Left hindlimb (tissue), 1 donor: ENCODE results near the gene DNAAF3.

Source experiments
- DNase-seq: peaks from one replicate; pipeline ENCODE4 v3.0.0-alpha.2; 2018

Gene DNAAF3

DNA sequence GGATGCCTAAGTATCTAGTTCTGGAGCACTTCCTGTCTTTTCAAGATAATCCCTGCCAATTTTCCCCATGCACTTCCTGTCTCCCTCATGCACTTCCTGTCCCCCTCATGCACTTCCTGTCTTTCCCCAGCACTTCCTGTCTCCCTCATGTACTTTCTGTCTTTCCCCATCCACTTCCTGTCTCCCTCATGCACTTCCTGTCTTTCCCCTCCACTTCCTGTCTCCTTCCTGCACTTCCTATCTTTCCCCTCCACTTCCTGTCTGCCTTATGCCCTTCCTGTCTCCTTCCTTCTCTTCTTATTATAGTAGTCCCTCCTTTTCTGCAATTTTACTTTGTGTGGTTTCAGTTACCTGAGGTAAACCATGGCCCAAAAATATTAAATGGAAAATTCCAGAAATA, 14.4 kb downstream of the DNAAF3 start:
- DNase-seq = no peak

DNA sequence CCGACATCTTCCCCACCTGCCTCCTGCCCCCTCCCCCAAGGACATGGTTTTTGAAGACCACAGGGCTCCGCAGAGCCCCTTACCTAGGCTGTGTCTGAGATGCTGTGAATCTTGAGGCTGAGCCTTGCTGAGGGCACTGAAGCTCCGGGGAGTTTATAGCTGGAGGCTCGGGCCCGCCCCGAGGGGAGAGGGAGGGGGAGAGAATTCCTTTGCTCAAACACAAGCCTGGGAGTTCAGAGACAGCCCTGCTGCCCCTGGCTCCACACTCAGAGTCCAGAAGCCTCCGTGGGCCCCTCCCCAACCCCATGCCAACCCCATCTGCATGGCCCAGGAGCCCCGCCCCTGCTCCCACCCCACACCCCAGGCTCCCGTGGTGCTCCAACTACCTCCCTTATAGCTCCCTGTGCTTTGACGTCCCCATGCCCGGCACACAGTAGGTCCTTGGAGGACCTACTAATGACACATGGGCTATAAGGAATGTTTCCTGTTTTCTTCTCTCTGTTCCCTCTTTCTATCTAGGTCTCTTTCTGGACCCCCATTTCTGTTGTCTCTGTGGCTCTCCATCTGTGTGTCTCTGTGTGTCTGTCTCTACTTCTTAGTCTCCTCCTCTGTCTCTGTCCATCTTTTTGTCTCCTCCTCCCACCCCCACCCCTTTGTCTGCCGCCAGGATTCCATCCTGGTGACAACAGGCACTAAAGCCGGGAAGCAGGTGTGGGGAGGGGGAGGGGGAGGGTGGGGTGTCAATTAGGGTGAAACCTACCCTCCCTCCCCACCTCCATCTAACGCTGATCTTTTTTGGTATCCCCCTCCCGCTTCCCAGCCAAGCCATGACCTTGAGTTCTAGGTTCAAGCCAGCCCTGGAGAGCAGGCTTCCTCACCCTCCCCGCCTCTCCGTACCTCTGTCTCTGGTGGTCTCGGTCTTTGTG, 17.1 kb downstream of the DNAAF3 start, which contains the start of gene TNNT1:
TNNT1 (minus strand) TSS at position 129 of the 926 bp plus-strand sequence. CDS start 2,049 bp downstream, outside the sequence.
- DNase-seq = no peak

DNA sequence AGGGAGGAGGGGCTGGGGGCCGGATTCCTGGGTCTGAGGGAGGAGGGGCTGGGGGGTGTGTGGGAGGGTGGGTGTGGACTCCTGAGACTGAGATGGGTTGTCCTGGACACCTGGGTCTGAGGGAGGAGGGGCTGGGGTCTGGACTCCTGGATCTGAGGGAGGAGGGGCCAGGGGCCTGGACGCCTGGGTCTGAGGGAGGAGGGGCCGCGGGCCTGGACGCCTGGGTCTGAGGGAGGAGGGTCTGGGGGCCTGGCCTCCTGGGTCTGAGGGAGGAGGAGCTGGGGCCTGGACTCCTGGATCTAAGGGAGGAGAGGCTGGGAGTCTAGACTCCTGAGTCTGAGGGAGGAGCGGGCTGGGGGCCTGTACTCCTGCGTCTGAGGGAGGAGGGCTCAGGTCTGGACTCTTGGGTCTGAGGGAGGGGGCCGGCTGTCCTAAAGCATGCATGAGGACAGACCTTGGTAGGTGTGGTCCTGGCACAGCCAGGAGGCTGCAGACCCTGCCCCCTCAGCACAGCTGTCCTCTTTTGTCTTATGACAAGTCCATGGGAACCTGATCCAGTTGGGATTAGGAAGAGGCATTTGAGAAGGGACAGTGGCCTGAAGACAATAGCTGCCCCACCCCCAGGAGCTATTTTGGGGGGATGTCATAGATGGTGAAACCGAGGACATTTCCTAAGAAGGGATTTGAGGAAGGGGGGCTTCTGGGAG, 18.7 kb downstream of the DNAAF3 start:
- DNase-seq = peak; percentile 61

DNA sequence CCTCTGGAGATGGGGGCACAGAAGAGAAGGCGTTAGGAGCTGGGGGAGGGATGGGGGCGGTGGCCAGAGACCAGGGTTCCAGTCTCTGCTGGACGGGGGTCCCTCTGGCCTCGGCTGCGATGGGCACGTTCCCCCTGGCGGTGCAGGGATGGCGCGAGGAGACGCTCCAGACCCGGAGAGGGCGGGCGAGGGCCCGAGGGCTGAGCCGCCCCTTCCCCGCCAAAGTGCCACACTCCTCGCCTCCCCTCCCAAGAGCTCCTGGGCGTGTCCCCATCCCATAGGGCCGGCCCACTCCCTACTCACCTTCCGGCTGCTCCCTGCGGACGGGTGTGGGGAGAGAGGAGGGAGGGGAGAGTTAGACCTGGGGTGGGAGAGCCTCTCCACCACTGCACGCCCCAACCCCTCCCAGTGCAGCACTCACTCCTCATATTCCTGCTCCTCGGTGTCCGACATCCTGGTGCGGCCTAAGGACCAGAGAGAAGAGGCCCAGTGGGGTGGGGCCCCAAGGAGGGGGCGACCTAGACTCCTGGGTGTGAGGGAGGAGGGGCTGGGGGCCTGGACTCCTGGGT, 19.6 kb downstream of the DNAAF3 start:
- DNase-seq = no peak

DNA sequence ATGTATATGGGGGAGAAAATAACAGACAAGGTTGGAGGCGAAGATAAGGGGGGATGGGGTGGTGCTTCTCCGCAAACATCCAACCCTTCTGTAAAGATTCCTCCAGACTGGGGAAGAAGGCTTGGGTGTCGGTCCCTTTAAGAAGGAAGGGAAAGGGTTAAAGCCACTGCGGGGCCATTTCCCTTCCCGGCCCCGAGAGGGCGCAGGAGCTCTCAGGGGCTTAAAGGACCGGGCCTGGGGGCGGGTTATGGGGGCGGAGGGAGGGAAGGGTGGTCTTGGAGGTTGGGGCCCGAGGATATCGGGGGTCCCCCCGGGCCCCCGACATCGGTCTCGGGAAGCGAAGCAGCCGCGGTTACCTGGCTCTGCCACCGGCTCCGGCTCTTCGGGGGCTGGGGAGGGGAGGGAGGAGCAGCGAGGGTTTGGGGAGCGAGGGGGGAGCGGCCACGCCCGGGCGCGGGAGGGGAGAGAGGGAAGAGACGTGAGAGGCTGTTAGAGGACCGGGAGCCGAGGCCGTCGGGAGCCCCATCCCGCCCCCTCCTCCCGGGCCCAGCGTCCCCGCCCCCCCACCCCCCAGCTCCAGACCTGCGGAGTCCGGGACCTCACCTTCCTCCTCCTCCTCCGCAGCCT, 20.2 kb downstream of the DNAAF3 start:
- DNase-seq = no peak

DNA sequence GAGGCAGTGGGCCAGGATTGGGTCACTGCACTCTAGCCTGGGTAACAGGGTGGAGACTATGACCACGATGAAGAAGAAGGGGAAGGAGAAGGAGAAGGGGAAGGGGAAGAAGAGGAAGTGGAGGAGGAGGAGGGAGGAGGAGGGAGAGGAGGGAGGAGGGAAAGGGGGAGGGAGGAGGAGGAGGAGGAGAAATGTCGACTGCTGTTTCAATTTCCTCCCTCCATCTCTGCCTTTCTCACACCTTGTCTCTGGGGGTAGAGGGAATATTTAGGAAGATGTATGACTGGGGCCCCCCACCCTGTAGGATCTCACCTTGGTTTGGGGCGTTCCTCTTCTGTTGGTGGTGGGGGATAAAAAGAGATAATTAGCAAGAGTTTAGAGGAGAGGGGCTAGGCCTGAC, 21.2 kb downstream of the DNAAF3 start:
- DNase-seq = no peak

DNA sequence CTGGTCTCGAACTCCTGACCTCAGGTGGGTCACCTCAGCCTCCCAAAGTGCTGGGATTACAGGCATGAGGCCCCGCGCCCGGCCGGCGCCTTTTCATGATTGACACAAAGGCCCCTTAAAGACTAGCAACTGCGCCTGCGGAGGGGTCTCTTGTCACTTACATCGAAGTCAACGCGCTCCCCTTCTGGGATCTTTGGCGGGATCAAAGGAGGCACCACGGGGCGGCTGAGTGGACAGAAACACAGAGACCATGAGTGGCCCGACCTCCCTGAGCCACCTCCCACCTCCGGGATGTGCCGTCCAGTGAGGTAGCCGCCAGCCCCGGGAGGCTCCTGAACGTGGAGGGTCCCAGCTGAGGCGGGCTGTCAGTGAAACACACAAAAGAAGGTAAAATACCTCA, 24.7 kb downstream of the DNAAF3 start:
- no peak for DNase-seq

DNA sequence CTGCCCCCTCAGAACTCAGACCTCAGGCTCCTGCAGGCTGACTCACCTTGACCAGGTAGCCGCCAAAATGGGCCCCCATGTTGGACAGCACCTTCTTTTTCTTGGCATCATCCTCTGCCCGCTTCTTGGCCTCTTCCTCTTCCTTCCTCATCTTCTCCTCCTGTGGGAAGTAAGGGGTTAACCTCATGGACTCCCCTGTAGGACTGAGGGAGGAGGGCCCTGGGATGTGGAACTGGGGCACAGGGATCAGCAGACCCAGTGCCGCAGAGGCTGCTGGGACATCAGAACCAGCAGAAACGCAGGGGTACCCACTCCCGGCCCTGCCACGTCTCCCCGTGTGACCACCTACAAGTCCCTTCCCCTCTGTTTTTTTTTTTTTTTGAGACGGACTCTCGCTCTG, 28.5 kb downstream of the DNAAF3 start:
- DNase-seq = no peak

DNA sequence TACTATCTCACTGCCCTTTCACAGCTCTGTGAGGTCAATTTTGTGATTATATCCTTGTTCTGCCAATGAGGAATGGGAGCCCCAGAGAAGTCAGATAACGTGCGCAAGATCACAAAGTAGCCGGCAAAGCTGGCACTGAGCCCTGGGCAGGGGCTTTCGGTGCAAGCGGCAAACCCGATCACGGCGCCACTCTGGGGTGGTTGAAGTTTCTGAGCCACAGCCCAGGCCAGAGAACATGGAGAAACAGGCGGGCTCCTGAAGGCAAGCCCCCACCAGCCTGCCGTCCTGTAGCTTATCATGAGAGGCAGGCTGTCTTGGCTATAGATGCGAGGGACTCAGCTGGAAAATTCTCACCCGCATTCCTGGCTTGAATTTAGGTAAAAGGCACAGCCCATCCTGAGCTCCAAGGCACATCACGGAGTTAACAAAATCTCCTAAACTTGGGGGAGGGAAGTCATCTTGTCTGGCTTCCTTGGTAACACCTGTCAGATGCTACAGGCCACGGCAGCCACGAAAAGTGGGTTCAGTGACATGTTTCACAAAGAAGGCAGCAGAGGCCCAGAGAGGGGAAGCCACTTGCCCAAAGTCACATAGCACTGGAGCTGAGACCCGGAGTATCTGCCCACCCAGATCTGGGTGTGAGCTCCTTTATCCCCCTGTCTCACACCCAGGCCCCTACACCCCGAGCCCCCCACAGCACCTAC, 29.9 kb downstream of the DNAAF3 start:
- no peak for DNase-seq

DNA sequence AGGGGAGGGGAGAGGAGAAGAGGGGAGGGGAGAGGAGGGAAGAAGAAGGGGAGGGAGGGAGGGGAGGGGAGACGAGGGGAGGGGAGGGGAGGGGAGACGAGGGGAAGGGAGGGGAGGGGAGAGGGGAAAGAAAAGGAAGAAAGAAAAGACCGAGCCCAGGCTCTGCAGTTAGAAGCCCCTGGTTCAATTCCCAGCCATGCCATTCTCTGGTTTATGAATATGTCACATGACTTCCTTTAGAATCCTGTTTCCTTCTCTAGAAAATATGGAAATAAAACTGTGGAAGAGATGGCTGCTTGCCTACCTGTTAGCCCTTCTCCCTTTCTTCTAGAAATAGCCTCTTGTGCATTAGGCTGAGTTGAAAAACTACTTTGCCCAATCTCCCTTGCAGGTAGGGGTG, 31.7 kb downstream of the DNAAF3 start:
- DNase-seq = no peak

DNA sequence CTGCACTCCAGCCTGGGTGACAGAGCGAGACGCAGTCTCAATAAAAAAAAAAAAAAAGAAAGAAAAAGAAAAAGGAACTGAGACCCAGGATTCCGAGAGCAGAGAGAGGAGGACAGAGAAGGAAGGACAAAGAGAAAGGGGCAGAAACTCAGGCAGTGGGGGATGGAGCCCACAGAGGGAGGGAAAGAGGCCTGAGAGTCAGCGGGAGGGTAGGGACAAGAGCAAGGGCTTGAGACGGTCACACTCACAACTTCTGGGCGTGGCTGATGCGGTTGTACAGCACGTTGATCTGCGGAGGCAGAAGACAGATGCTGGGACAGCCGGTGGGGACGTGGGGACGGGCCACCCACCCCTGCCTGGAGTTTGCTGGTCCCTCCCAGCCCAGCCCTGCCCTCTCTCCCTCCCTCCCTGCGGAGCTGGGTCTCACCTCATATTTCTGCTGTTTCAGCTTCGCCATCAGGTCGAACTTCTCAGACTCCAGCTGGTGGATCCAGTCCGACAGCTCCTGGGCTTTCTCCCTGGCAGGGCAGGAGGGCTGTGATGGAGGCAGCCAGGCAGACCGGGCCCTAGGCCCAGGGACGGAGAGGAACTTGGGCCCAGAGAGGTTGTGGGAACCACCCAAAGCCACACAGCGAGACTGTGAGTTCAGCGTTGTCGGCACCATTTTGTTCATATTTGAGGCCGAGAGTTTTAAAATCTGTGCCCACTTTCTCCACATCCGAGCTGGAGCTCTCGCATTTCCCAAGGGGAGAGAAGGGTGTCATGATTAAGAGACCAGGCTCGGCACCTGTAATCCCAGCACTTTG, 32.6 kb downstream of the DNAAF3 start:
- no peak for DNase-seq

DNA sequence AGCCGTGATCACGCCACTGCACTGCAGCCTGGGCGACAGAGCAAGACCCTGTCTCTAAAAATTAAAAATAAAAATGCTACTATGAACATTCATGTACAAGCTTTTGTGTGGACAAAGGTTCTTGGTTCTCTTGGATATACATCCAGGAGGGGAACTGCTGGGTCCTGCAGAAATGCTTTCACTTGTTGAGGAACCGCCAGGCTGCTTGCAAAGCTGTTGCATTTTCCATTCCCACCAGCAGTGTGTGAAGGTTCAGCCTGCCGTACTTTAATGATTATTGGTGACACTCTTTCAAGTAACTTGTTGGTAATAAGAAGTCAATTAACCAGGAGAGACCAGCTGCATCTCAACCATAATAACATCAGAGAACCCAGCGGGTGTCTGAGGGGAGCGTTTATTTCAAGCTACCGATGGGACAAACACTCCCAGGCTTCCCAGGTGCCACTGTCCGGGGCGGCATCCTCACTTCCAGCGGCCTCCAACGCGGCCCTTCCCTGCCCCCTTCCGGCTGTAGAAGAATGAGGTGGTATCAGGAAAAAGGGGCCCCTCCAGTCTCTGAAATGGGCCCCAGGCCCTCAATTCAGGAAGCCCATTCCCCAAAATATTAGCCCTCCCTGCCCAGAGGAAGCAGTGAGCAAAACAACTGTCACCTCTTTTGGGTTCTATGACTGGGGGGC, 33.8 kb downstream of the DNAAF3 start:
- DNase-seq = no peak

DNA sequence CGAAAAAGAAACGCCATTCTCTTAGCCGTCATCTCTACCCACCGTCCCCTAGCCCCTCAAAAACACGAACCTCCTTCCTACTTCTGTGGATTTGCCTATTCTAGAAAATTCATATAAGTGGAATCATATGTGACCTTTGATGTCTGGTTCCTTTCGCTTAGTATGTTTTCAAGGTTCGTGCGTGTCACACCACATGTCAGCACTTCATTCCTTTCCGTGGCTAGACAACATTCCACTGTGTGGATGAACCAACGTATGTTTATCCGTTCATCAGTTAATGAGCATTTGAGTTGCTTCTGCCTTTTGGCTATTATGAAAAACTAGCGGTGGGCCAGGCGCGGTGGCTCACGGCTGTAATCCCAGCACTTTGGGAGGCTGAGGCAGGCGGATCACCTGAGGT, 35.0 kb downstream of the DNAAF3 start:
- no peak for DNase-seq

DNA sequence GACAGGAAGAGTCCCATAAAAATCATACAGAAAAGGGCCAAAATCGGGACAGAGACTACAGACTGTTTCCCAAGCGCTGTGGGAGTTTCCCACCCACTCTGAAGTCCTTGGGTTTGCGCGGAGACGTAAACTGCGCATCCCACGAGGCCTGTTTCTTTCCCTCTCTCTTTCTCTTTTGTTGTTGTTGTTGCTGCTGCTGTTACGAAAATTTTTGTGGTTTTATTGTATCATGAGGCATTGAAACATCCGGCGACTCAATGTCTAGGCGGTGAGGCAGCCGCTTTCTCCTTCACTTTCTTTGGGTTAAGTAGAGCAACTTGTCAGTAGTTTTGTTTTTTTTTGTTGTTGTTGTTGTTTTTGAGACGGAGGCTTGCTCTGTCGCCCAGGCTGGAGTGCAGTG, 47.4 kb downstream of the DNAAF3 start:
- no peak for DNase-seq

DNA sequence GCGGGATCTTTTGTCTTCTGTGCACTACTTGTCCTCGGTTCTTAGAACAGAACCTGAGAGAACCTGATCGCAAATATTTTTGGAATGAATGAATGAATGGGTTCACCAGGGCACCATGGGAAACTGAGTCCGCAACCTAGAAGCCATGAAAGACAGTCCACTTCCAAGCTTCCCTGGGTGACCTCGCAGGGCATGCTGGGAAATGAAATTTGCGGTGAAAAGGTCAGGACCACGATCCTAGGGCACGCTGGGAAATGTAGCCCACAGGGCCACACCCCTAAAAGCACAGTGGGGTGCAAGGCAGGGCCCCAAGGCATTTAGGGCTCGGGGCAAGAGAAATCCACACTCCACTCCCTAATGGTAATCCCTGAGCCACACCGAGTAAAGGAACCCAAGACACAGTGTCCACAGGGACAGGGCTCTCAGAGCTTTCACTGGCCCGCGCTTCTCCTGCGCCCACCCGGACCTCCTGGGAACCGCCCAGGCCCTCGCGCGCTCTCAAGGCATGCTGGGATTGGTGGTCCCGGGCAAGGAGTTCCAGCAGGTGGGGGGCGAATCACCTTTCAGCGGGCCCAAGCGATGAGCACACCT, 47.9 kb downstream of the DNAAF3 start:
- no peak for DNase-seq

DNA sequence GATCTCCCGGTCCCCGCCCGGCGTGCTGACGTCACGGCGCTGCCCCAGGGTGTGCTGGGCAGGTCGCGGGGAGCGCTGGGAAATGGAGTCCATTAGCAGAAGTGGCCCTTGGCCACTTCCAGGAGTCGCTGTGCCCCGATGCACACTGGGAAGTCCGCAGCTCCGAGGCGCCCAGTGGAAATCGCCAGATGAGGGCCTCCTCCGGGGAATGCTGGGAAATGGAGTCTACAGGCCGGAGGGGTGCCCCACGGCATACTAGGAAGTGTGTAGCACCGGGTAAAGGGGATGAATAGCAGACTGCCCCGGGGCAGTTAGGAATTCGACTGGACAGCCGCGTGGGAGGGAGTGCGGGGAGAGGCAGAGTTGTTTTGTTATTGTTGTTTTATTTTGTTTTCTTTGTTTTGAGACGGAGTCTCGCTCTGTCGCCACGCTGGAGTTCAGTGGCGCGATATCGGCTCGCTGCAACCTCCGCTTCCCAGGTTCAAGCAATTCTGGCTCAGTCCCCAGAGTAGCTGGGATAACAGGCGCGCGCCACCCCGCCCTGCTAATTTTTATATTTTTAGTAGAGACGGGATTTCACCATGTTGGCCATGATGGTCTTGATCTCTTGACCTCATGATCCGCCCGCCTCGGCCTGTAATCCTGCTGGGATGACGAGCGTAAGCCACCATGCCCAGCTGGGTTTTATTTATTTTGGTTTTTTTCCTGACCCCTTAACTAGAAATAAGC, 48.6 kb downstream of the DNAAF3 start:
- peak; percentile 99 for DNase-seq

DNA sequence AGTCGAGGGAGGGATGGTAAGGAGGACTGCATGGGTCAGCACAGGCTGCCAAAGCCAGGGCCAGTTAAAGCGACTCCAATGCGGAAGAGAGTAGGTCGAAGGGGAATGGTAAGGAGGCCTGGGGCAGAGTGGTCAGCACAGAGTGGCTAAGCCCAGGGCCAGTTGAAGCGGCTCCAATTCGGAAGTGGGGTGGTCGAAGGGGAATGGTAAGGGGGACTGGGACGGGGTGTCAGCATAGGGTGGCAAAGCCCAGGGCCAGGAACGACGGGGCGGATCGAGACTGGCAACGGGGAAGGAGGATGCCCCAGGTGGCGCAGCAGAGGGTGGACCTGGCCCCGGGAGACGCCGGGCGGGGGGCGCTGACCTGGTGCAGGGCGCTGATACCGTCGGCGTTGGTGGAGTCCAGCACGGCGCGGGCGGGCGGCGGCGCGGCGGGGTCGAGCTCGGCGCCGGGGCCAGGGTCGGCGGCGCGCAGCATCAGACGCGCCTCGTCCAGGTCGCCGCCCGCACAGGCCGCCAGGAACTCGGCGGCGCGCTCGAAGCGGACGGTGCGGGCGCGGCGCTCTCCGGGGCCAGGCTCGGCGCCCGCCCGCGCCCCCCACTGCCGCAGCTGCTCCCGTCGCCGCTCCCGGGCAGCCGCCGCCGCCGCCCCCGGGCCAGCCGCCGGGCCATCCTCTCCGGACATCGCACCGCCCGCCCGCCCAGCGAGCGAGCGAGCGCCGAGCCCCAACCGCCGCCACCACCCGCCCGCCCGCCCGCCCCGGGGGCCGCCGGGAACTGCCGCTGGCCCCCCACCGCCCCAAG, 49.4 kb downstream of the DNAAF3 start, which contains the start of gene PPP1R12C:
PPP1R12C (minus strand) TSS at position 779 of the 804 bp plus-strand sequence; CDS start at position 685, 94 bp downstream.
- no peak for DNase-seq

DNA sequence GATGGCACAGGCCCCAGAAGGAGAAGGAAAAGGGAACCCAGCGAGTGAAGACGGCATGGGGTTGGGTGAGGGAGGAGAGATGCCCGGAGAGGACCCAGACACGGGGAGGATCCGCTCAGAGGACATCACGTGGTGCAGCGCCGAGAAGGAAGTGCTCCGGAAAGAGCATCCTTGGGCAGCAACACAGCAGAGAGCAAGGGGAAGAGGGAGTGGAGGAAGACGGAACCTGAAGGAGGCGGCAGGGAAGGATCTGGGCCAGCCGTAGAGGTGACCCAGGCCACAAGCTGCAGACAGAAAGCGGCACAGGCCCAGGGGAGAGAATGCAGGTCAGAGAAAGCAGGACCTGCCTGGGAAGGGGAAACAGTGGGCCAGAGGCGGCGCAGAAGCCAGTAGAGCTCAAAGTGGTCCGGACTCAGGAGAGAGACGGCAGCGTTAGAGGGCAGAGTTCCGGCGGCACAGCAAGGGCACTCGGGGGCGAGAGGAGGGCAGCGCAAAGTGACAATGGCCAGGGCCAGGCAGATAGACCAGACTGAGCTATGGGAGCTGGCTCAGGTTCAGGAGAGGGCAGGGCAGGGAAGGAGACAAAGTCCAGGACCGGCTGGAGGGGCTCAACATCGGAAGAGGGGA, 50.1 kb downstream of the DNAAF3 start:
- peak; percentile 71 for DNase-seq
